A673 (cell line): ENCODE results near the gene CWC27.

ENCODE experiments used
- EZH2 ChIP-seq: fragments of 200-600 bp; sonication (generic); IDR thresholded peaks from 2 replicates; pipeline ENCODE4 v1.6.1; 2017; ENCODE audit warnings: borderline replicate concordance, low read depth, mild to moderate bottlenecking, mixed read lengths, antibody characterized with exemption, low read length; ENCODE audit not compliant: poor library complexity, severe bottlenecking
- TF ChIP-seq, protein P1 (sequence below): fragments of 300-800, 200-600 bp; sonication (generic); conservative IDR thresholded peaks from 2 replicates; pipeline ENCODE4 v1.5.1; 2017; ENCODE audit warnings: low read depth, mild to moderate bottlenecking, antibody characterized with exemption, low read length, moderate library complexity, mixed read lengths

DNA sequence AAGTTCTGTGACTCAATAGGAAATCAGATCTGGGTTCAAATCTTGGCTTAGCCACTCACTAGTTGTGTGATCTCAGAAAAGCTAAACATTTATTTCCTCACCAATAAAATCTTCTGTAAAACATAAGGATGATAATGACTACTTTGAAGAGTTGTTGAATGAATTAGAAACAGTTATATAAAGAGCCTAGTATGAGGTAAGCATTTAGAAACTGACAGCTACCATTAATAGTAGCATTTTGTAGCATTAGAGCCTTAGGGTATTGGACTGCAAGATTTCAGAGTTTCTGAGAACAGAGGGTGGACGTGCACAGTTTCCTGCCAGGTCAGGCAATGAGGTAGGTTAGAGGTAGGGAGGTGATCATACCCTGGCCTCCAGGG lies 293.2 kb downstream of the CWC27 start:
- TF ChIP-seq, protein P1, sequence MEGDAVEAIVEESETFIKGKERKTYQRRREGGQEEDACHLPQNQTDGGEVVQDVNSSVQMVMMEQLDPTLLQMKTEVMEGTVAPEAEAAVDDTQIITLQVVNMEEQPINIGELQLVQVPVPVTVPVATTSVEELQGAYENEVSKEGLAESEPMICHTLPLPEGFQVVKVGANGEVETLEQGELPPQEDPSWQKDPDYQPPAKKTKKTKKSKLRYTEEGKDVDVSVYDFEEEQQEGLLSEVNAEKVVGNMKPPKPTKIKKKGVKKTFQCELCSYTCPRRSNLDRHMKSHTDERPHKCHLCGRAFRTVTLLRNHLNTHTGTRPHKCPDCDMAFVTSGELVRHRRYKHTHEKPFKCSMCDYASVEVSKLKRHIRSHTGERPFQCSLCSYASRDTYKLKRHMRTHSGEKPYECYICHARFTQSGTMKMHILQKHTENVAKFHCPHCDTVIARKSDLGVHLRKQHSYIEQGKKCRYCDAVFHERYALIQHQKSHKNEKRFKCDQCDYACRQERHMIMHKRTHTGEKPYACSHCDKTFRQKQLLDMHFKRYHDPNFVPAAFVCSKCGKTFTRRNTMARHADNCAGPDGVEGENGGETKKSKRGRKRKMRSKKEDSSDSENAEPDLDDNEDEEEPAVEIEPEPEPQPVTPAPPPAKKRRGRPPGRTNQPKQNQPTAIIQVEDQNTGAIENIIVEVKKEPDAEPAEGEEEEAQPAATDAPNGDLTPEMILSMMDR: no peak
- TF ChIP-seq EZH2: no peak
